Activated CD8-positive, alpha-beta T cell treated with anti-CD3 and anti-CD28 coated beads for 36 hours (primary cell): ENCODE results near the gene ADIRF. TPM values are rescaled to one million over a fixed set of nuclear protein-coding genes. Genes with fewer than 3 reads are reported as not detected.

Experiments used
- ATAC-seq: fragments of 200-7000 bp; cut with Tn5 transposase; one replicate; pipeline ENCODE4 v1.10.0; 2021; ENCODE audit warnings: mild to moderate bottlenecking, moderate library complexity
- CTCF ChIA-PET: fragments of 350-600 bp; sonication (Branson Sonifier 250); formaldehyde crosslinking; loops from one replicate; lab custom pipeline; 2021; ENCODE audit warnings: antibody characterized with exemption; lab: Charles Lee
- POLR2A ChIA-PET: fragments of 350-600 bp; sonication (Branson Sonifier 250); formaldehyde crosslinking; loops from one replicate; lab custom pipeline; 2021; ENCODE audit warnings: antibody characterized with exemption; lab: Charles Lee
- DNase-seq: peaks from one replicate; pipeline ENCODE4 v3.0.0-alpha.2; 2020
- H3K27ac Mint-ChIP-seq: one replicate; pipeline ENCODE4 v1.8.0; 2021; ENCODE audit warnings: mild to moderate bottlenecking, mixed read lengths
- H3K27me3 Mint-ChIP-seq: one replicate; pipeline ENCODE4 v1.8.0; 2021; ENCODE audit warnings: mixed read lengths
- H3K36me3 Mint-ChIP-seq: one replicate; pipeline ENCODE4 v1.8.0; 2021; ENCODE audit warnings: low read depth, mixed read lengths
- H3K4me1 Mint-ChIP-seq: one replicate; pipeline ENCODE4 v1.8.0; 2021; ENCODE audit warnings: low read depth, mixed read lengths
- H3K4me3 Mint-ChIP-seq: one replicate; pipeline ENCODE4 v1.8.0; 2021; ENCODE audit warnings: mild to moderate bottlenecking, moderate library complexity, mixed read lengths
- H3K9me3 Mint-ChIP-seq: one replicate; pipeline ENCODE4 v1.8.0; 2021; ENCODE audit warnings: mixed read lengths
- intact Hi-C: fragments of 100-400 bp; cut with micrococcal nuclease; formaldehyde crosslinking; loops from one replicate; pipeline ENCODE4 v1.10.0; 2022
- total RNA-seq, 2 experiments: library from RNA; stranded (reverse); gene quantifications; one replicate each; pipeline ENCODE4 v1.2.3, GENCODE V29; 2021
- TF ChIP-seq, protein P1 (sequence below): fragments of 200-600 bp; IDR thresholded peaks from one replicate; pipeline ENCODE4 v1.8.0; 2022; ENCODE audit warnings: antibody characterized with exemption, mild to moderate bottlenecking

ADIRF gene
- total RNA-seq, 2 experiments from 2014 or later, result not detected

- POLR2A ChIA-PET, result interaction anchor here (0.6 kb wide), 1 partner anchor 71 kb away, joined by 4 read pairs; no protein-coding TSS in a partner anchor
- CTCF ChIA-PET, result interaction anchor here (1.0 to 7.1 kb wide), 5 partner anchors 10 to 276 kb away, joined by 3 to 45 read pairs (median 6); partner anchors contain the start of gene MMRN2
- ATAC-seq, result no peak
- no peak overlapping the region for H3K4me3 Mint-ChIP-seq
- intact Hi-C loops, result no loop called here
- H3K4me1 Mint-ChIP-seq, result peaks cover 27% of the 10 kb centered on the region
- H3K36me3 Mint-ChIP-seq, result no peaks in the 10 kb centered on the region
- H3K27ac Mint-ChIP-seq, result no peak overlapping the region
- H3K27me3 Mint-ChIP-seq, result peaks cover 2% of the 10 kb centered on the region
- TF ChIP-seq, protein P1, sequence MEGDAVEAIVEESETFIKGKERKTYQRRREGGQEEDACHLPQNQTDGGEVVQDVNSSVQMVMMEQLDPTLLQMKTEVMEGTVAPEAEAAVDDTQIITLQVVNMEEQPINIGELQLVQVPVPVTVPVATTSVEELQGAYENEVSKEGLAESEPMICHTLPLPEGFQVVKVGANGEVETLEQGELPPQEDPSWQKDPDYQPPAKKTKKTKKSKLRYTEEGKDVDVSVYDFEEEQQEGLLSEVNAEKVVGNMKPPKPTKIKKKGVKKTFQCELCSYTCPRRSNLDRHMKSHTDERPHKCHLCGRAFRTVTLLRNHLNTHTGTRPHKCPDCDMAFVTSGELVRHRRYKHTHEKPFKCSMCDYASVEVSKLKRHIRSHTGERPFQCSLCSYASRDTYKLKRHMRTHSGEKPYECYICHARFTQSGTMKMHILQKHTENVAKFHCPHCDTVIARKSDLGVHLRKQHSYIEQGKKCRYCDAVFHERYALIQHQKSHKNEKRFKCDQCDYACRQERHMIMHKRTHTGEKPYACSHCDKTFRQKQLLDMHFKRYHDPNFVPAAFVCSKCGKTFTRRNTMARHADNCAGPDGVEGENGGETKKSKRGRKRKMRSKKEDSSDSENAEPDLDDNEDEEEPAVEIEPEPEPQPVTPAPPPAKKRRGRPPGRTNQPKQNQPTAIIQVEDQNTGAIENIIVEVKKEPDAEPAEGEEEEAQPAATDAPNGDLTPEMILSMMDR, result no peak
- no peak for DNase-seq
- H3K9me3 Mint-ChIP-seq, result no peaks in the 10 kb centered on the region
Measured at GRCh38 chr10:86969421-86970041, 1.2 kb downstream of the ADIRF start.

DNA sequence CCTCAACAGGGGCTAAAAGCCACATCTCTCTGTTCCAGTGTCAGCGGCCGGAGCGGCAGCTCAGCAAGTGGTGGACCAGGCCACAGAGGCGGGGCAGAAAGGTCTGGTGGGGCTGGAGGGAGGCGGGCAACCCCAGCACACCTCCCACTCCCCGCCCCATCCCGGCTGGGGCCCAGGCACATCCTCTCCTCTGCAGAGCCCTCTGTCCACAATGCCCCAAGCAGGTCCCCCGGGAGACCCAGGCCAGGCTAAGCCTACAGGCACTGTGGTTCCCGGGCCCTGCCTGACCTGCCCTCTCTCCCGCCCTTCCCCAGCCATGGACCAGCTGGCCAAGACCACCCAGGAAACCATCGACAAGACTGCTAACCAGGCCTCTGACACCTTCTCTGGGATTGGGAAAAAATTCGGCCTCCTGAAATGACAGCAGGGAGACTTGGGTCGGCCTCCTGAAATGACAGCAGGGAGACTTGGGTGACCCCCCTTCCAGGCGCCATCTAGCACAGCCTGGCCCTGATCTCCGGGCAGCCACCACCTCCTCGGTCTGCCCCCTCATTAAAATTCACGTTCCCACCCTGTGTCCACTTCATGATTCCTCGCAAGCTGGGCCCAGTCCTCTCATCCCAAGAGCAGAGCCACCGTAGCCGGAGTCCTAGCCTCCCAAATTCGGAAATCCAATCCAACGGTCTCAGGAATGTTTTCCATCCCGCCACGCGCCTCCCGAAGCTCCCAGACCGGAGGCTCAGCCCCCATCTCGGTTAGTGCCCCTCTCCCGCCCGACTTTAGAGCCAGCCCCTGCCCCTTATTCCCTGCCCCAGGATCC lies 2.1 kb downstream of the ADIRF start:
- ChIA-PET CTCF (interaction anchor here (1.0 to 7.1 kb wide), 3 partner anchors 10 to 277 kb away, joined by 3 to 45 read pairs (median 4); no protein-coding TSS in a partner anchor), POLR2A (interaction anchor here (0.8 to 1.3 kb wide), 6 partner anchors 8 to 172 kb away, joined by 3 to 6 read pairs (median 4); no protein-coding TSS in a partner anchor)
- intact Hi-C loops, result no loop called here
- peaks cover 27% of the 10 kb centered on the region for H3K4me1 Mint-ChIP-seq
- peak overlapping the region; percentile 56 for H3K4me3 Mint-ChIP-seq
- DNase-seq (no peak), ATAC-seq (no peak)
- peaks cover 2% of the 10 kb centered on the region for H3K27me3 Mint-ChIP-seq
- TF ChIP-seq, protein P1, result no peak
- H3K36me3 Mint-ChIP-seq, result no peaks in the 10 kb centered on the region
- H3K9me3 Mint-ChIP-seq, result no peaks in the 10 kb centered on the region
- H3K27ac Mint-ChIP-seq, result no peak overlapping the region

GRCh38 chr10:86970982-86971231 lies 2.6 kb downstream of the ADIRF start:
- Mint-ChIP-seq H3K27ac (no peak overlapping the region), H3K4me1 (peaks cover 22% of the 10 kb centered on the region), H3K36me3 (no peaks in the 10 kb centered on the region), H3K4me3 (peak overlapping the region; percentile 56), H3K27me3 (peaks cover 2% of the 10 kb centered on the region), H3K9me3 (no peaks in the 10 kb centered on the region)
- DNase-seq (no peak), ATAC-seq (no peak)
- POLR2A ChIA-PET, result interaction anchor here (0.8 to 1.3 kb wide), 6 partner anchors 8 to 171 kb away, joined by 3 to 6 read pairs (median 4); no protein-coding TSS in a partner anchor
- CTCF ChIA-PET, result interaction anchor here (1.0 to 7.1 kb wide), 2 partner anchors 10 to 32 kb away, joined by 4 to 45 read pairs; no protein-coding TSS in a partner anchor
- TF ChIP-seq, protein P1, result no peak
- intact Hi-C loops, result no loop called here

- Mint-ChIP-seq H3K4me3 (peak overlapping the region; percentile 67), H3K9me3 (no peaks in the 10 kb centered on the region), H3K36me3 (no peaks in the 10 kb centered on the region), H3K27me3 (peaks cover 2% of the 10 kb centered on the region), H3K4me1 (peaks cover 17% of the 10 kb centered on the region), H3K27ac (peak overlapping the region; percentile 68)
- TF ChIP-seq, protein P1, result no peak
- intact Hi-C loops, result no loop called here
- ATAC-seq (peak; percentile 81), DNase-seq (peak; percentile 76)
- ChIA-PET POLR2A (interaction anchor here (0.8 to 1.3 kb wide), 6 partner anchors 8 to 171 kb away, joined by 3 to 6 read pairs (median 4); no protein-coding TSS in a partner anchor), CTCF (interaction anchor here (1.0 to 7.1 kb wide), 2 partner anchors 11 to 33 kb away, joined by 4 to 45 read pairs; no protein-coding TSS in a partner anchor)
Measured at GRCh38 chr10:86971232-86971991, 3.1 kb downstream of the ADIRF start.
